B cell (primary cell): Measurements from ENCODE around the gene CSNK2B.

Experiments used
- CTCF ChIP-seq: fragments of 200-600 bp; IDR thresholded peaks from one replicate; pipeline ENCODE4 v1.8.0; 2022; ENCODE audit warnings: antibody characterized with exemption, mild to moderate bottlenecking
- EZH2 ChIP-seq: IDR thresholded peaks from 2 replicates; pipeline ENCODE4 v1.6.1; 2012; ENCODE audit warnings: borderline replicate concordance, low read depth, mild to moderate bottlenecking, moderate library complexity, low read length; ENCODE audit not compliant: insufficient read depth, poor library complexity, severe bottlenecking

GRCh38 chr6:31706599-31706998, 40.7 kb downstream of the CSNK2B start, which contains the start of gene LY6G6F:
- TF ChIP-seq EZH2 (no peak), CTCF (no peak)
